ENCODE results near the gene PTBP3. TPM values are rescaled to one million over a fixed set of nuclear protein-coding genes. Genes with fewer than 3 reads are reported as not detected.

PTBP3 gene
- polyA plus RNA-seq, 1 of the 3 experiments (the other 2 are of a cell fraction), result 6.1 TPM

GRCh38 chr9:112224401-112225289, 108.8 kb downstream of the PTBP3 start:
- Histone ChIP-seq H3K9me2 (no peaks in the 10 kb centered on the region), H3K4me3 (ENCODE audit: low read depth in 2 of 2, low read length in 1 of 2) (no peak overlapping the region), H4K20me1 (ENCODE audit: insufficient read depth) (no peaks in the 10 kb centered on the region), H3K27me3 (ENCODE audit: insufficient read depth) (no peaks in the 10 kb centered on the region), H3K9ac (no peak overlapping the region), H3K9me3 (no peaks in the 10 kb centered on the region), H2AFZ (ENCODE audit: low read depth) (no peak overlapping the region), H3K36me3 (replicated peaks in 1 of 2; ENCODE audit: control insufficient read depth in 1 of 2, insufficient read depth in 2 of 2, low read length in 1 of 2) (peaks cover 56 to 85% of the 10 kb centered on the region in 2 experiments), H3F3A (replicated peaks; ENCODE audit: insufficient read depth) (peaks cover 16% of the 10 kb centered on the region), H3K4me1 (ENCODE audit: control insufficient read depth in 1 of 2, insufficient read depth in 2 of 2, low read depth in 1 of 2, low read length in 1 of 2) (no peaks in the 10 kb centered on the region; a peak in 1 of 4 replicates), H3K27ac (ENCODE audit: low read depth in 2 of 2, low read length in 1 of 2) (peak overlapping the region in 1 of 2 experiments; percentile 44; a peak in 2 of 4 replicates), H3K79me2 (ENCODE audit: insufficient read depth) (no peaks in the 10 kb centered on the region), H3K4me2 (no peak overlapping the region)
- ChIA-PET CTCF (interaction anchor here (0.8 kb wide), 1 partner anchor 12 kb away, joined by 4 read pairs; no protein-coding TSS in a partner anchor), POLR2A (no interaction called here)
- no peak for DNase-seq
- TF ChIP-seq CTCF (IDR thresholded peaks at IDR 0.05) (no peak), CHD2 (IDR thresholded peaks at IDR 0.05; ENCODE audit: low read length, partially characterized antibody) (no peak), TEAD4 (IDR thresholded peaks at IDR 0.05; ENCODE audit: borderline replicate concordance, insufficient read depth) (no peak), MXI1 (IDR thresholded peaks at IDR 0.05; ENCODE audit: low read depth, low read length) (no peak), TAF1 (IDR thresholded peaks at IDR 0.05; ENCODE audit: borderline replicate concordance, low read depth, low read length) (no peak), GABPA (IDR thresholded peaks at IDR 0.05; ENCODE audit: low read depth) (no peak), FOXM1 (IDR thresholded peaks at IDR 0.05; ENCODE audit: low read depth) (no peak), RAD21 (IDR thresholded peaks at IDR 0.05; ENCODE audit: low read length) (no peak), ELF1 (IDR thresholded peaks at IDR 0.05) (no peak), YY1 (IDR thresholded peaks at IDR 0.05; ENCODE audit: low read depth) (no peak), RXRA (IDR thresholded peaks at IDR 0.05; ENCODE audit: borderline replicate concordance, low read depth) (no peak), EP300 (IDR thresholded peaks at IDR 0.05; ENCODE audit: borderline replicate concordance in 1 of 2, low read depth in 1 of 2, low read length in 1 of 2) (no peak), JUND (IDR thresholded peaks at IDR 0.05) (no peak), POLR2AphosphoS5 (IDR thresholded peaks at IDR 0.05; ENCODE audit: low read depth, low read length) (no peak)
- TF ChIP-seq, protein P1, sequence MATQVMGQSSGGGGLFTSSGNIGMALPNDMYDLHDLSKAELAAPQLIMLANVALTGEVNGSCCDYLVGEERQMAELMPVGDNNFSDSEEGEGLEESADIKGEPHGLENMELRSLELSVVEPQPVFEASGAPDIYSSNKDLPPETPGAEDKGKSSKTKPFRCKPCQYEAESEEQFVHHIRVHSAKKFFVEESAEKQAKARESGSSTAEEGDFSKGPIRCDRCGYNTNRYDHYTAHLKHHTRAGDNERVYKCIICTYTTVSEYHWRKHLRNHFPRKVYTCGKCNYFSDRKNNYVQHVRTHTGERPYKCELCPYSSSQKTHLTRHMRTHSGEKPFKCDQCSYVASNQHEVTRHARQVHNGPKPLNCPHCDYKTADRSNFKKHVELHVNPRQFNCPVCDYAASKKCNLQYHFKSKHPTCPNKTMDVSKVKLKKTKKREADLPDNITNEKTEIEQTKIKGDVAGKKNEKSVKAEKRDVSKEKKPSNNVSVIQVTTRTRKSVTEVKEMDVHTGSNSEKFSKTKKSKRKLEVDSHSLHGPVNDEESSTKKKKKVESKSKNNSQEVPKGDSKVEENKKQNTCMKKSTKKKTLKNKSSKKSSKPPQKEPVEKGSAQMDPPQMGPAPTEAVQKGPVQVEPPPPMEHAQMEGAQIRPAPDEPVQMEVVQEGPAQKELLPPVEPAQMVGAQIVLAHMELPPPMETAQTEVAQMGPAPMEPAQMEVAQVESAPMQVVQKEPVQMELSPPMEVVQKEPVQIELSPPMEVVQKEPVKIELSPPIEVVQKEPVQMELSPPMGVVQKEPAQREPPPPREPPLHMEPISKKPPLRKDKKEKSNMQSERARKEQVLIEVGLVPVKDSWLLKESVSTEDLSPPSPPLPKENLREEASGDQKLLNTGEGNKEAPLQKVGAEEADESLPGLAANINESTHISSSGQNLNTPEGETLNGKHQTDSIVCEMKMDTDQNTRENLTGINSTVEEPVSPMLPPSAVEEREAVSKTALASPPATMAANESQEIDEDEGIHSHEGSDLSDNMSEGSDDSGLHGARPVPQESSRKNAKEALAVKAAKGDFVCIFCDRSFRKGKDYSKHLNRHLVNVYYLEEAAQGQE (IDR thresholded peaks at IDR 0.05; ENCODE audit: low read depth, low read length), result no peak
- TF ChIP-seq, protein P2, sequence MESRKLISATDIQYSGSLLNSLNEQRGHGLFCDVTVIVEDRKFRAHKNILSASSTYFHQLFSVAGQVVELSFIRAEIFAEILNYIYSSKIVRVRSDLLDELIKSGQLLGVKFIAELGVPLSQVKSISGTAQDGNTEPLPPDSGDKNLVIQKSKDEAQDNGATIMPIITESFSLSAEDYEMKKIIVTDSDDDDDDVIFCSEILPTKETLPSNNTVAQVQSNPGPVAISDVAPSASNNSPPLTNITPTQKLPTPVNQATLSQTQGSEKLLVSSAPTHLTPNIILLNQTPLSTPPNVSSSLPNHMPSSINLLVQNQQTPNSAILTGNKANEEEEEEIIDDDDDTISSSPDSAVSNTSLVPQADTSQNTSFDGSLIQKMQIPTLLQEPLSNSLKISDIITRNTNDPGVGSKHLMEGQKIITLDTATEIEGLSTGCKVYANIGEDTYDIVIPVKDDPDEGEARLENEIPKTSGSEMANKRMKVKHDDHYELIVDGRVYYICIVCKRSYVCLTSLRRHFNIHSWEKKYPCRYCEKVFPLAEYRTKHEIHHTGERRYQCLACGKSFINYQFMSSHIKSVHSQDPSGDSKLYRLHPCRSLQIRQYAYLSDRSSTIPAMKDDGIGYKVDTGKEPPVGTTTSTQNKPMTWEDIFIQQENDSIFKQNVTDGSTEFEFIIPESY (IDR thresholded peaks at IDR 0.05; ENCODE audit: borderline replicate concordance, low read depth), result no peak
- 98% methylated on average over 4 of the region's 4 CpGs for WGBS (ENCODE audit: low lambda C conversion rate)
